OCI-LY7 (cell line): ENCODE measurements around the gene ASPHD1. TPM values are rescaled to one million over a fixed set of nuclear protein-coding genes. Genes with fewer than 3 reads are reported as not detected.
"Not testable (repeated sequence)": the region's sequence is repeated elsewhere in the genome, so short reads cannot be mapped to it uniquely, and the experiment has no call there.

ENCODE experiments used
- BruUV-seq: library from RNA; stranded (reverse); fragments of 400-500 nt; replicated peaks from 2 replicates; lab custom pipeline; 2021; lab: Mats Ljungman, UMichigan
- CTCF ChIA-PET: fragments of 300-600 bp; sonication (Branson Sonifier 250); formaldehyde crosslinking; loops from one replicate; lab custom pipeline; 2022; ENCODE audit warnings: antibody characterized with exemption; ENCODE audit not compliant: unreplicated experiment; lab: Charles Lee
- POLR2A ChIA-PET: fragments of 300-600 bp; sonication (Branson Sonifier 250); formaldehyde crosslinking; loops from one replicate; lab custom pipeline; 2022; ENCODE audit warnings: antibody characterized with exemption; lab: Charles Lee
- DNase-seq: peaks from one replicate; pipeline ENCODE4 v3.0.0-alpha.2; 2015; ENCODE audit warnings: low spot score
- H2AFZ ChIP-seq: fragments of 200-600 bp; sonication (generic), shearing (Covaris generic); 2 replicates; pipeline ENCODE4 v1.6.1; 2014; ENCODE audit warnings: mild to moderate bottlenecking, antibody characterized with exemption, low read length, moderate library complexity
- H3K27ac ChIP-seq: fragments of 200-600 bp; sonication (generic); 2 replicates; pipeline ENCODE4 v1.5.1; 2014; ENCODE audit warnings: mixed run types, low read depth, mild to moderate bottlenecking, moderate library complexity, low read length, inconsistent platforms; ENCODE audit not compliant: poor library complexity, severe bottlenecking
- H3K36me3 ChIP-seq: fragments of 200-600 bp; sonication (generic); 2 replicates; pipeline ENCODE4 v1.6.1; 2014; ENCODE audit warnings: mild to moderate bottlenecking, antibody characterized with exemption, low read length, moderate library complexity, mixed read lengths; ENCODE audit not compliant: insufficient read depth
- H3K4me1 ChIP-seq: fragments of 200-600 bp; sonication (generic); 2 replicates; pipeline ENCODE4 v1.5.1; 2014; ENCODE audit warnings: mild to moderate bottlenecking, low read length; ENCODE audit not compliant: insufficient read depth, poor library complexity, severe bottlenecking
- H3K4me2 ChIP-seq: fragments of 200-600 bp; sonication (generic); 2 replicates; pipeline ENCODE4 v1.6.1; 2014; ENCODE audit warnings: mild to moderate bottlenecking, low read length
- H3K4me3 ChIP-seq: fragments of 200-600 bp; sonication (generic); 2 replicates; pipeline ENCODE4 v1.5.1; 2014; ENCODE audit warnings: mild to moderate bottlenecking, low read depth, low read length; ENCODE audit not compliant: poor library complexity, severe bottlenecking
- H3K79me2 ChIP-seq: fragments of 200-600 bp; sonication (generic); 2 replicates; pipeline ENCODE4 v1.6.1; 2016; ENCODE audit warnings: low read depth, mild to moderate bottlenecking, low read length, moderate library complexity, mixed read lengths; ENCODE audit not compliant: insufficient read depth
- H3K9me2 ChIP-seq: fragments of 200-600 bp; sonication (generic); 2 replicates; pipeline ENCODE4 v1.6.1; 2016; ENCODE audit warnings: mild to moderate bottlenecking, low read length, mixed read lengths; ENCODE audit not compliant: insufficient read depth
- H3K9me3 ChIP-seq: fragments of 200-600 bp; sonication (generic); 2 replicates; pipeline ENCODE4 v1.6.1; 2014; ENCODE audit warnings: mild to moderate bottlenecking, mixed run types, low read length, mixed read lengths
- H4K20me1 ChIP-seq: fragments of 200-600 bp; sonication (generic); 2 replicates; pipeline ENCODE4 v1.6.1; 2014; ENCODE audit warnings: mild to moderate bottlenecking, antibody characterized with exemption, low read length, moderate library complexity, mixed read lengths; ENCODE audit not compliant: insufficient read depth
- CTCF ChIP-seq: fragments of 200-600 bp; sonication (generic); conservative IDR thresholded peaks from 2 replicates; pipeline ENCODE4 v1.5.1; 2014; ENCODE audit warnings: mild to moderate bottlenecking, antibody characterized with exemption, low read length, moderate library complexity, mixed read lengths
- EZH2phosphoT487 ChIP-seq: fragments of 200-600 bp; sonication (generic); IDR thresholded peaks from 2 replicates; pipeline ENCODE4 v1.6.1; 2018; ENCODE audit warnings: low read depth, borderline replicate concordance, mild to moderate bottlenecking, mixed run types, antibody characterized with exemption, low read length, moderate library complexity, mixed read lengths
- intact Hi-C: fragments of 100-400 bp; cut with micrococcal nuclease; formaldehyde crosslinking; loops from one replicate; pipeline ENCODE4 v1.10.0; 2022; ENCODE audit not compliant: unreplicated experiment
- total RNA-seq, 2 experiments: library from RNA; depleted of rRNA in 1 of 2; stranded (reverse); fragments of >200 nt in 1 of 2; shearing (Covaris generic) in 1 of 2; gene quantifications; 2 replicates each; pipeline ENCODE4 v1.2.3, GENCODE V29; 2014 to 2022

ASPHD1 gene
- total RNA-seq, 2 experiments from 2014 or later, result 0.30 TPM; not detected in 1

GRCh38 chr16:29909391-29909790 lies 9.1 kb downstream of the ASPHD1 start:
- POLR2A ChIA-PET, result interaction anchor here (0.5 to 0.6 kb wide), 3 partner anchors 42 to 1770 kb away, joined by 3 to 4 read pairs (median 3); no protein-coding TSS in a partner anchor
- Histone ChIP-seq H3K27ac (no peak overlapping the region), H3K36me3 (no peaks in the 10 kb centered on the region), H3K4me1 (no peaks in the 10 kb centered on the region), H3K79me2 (no peaks in the 10 kb centered on the region), H3K9me2 (no peaks in the 10 kb centered on the region), H2AFZ (no peak overlapping the region), H4K20me1 (no peaks in the 10 kb centered on the region), H3K4me2 (no peak overlapping the region), H3K9me3 (no peaks in the 10 kb centered on the region), H3K4me3 (no peak overlapping the region)
- DNase-seq, result no peak
- TF ChIP-seq CTCF (no peak), EZH2phosphoT487 (no peak)
- BruUV-seq, result no TSS peak
- intact Hi-C loops, result no loop called here
- CTCF ChIA-PET, result interaction anchor here (1.0 kb wide), 1 partner anchor 9 kb away, joined by 4 read pairs; the partner anchor contains the start of gene ASPHD1

- H2AFZ ChIP-seq, H3K79me2 ChIP-seq, BruUV-seq, H3K36me3 ChIP-seq, H3K4me3 ChIP-seq, DNase-seq, H4K20me1 ChIP-seq, H3K27ac ChIP-seq, H3K9me3 ChIP-seq, intact Hi-C loops, H3K4me2 ChIP-seq, H3K9me2 ChIP-seq, H3K4me1 ChIP-seq: not testable (repeated sequence)
- POLR2A ChIA-PET, result interaction anchor here (0.5 to 0.6 kb wide), 2 partner anchors 42 to 161 kb away, joined by 3 to 4 read pairs; no protein-coding TSS in a partner anchor
- CTCF ChIA-PET, result interaction anchor here (1.0 kb wide), 1 partner anchor 9 kb away, joined by 4 read pairs; the partner anchor contains the start of gene ASPHD1
These were observed 9.6 kb downstream of the ASPHD1 start for GRCh38 chr16:29909851-29910250.

GRCh38 chr16:29910819-29911675 lies 10.8 kb downstream of the ASPHD1 start:
- ChIA-PET CTCF (no interaction called here), POLR2A (interaction anchor here (0.5 kb wide), 1 partner anchor 163 kb away, joined by 4 read pairs; no protein-coding TSS in a partner anchor)
- no peak overlapping the region for H3K4me2 ChIP-seq
- BruUV-seq, result no TSS peak
- no peak overlapping the region for H3K4me3 ChIP-seq
- H3K27ac ChIP-seq, result no peak overlapping the region
- no peak for TF ChIP-seq EZH2phosphoT487
- TF ChIP-seq CTCF, result no peak
- H3K36me3 ChIP-seq, result no peaks in the 10 kb centered on the region
- no peak overlapping the region for H2AFZ ChIP-seq
- no peak for DNase-seq
- no peaks in the 10 kb centered on the region for H3K4me1 ChIP-seq
- no peaks in the 10 kb centered on the region for H3K9me3 ChIP-seq
- H4K20me1 ChIP-seq, result no peaks in the 10 kb centered on the region
- intact Hi-C loops, result no loop called here
- no peaks in the 10 kb centered on the region for H3K79me2 ChIP-seq
- H3K9me2 ChIP-seq, result no peaks in the 10 kb centered on the region
